ENCODE measurements around the gene ZMYND11.

Gene ZMYND11

DNA sequence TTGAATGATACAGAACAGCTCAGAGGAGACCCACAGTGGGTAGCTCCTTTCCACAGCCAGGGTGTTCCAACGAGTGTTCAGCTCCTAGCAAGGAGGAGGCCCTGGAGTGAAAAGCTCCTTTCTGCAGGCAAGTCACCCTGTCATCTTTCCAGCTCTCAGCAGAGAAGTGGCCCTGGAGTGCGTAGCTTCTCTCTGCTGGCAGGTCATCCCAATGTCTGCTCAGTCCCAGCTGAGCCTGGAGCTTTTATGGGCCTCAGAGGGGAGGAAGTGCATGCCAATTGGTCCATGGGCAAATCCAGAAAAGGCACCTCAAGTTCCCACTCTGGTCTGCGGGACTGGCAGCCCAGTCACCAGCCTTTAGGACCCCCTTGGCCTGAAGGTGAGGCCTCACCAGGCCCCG is 30.8 kb upstream of the ZMYND11 start:
- in situ Hi-C loops (cut with MboI; ENCODE audit: low pct_unique_long_range_greater_than_20kb, low sequenced_read_pairs, unreplicated experiment), result no loop called here
- no peak for DNase-seq (ENCODE audit: low spot score)
- no peak for TF ChIP-seq CTCF (IDR thresholded peaks at IDR 0.05; ENCODE audit: extremely low read depth, insufficient read depth, missing control alignments)

DNA sequence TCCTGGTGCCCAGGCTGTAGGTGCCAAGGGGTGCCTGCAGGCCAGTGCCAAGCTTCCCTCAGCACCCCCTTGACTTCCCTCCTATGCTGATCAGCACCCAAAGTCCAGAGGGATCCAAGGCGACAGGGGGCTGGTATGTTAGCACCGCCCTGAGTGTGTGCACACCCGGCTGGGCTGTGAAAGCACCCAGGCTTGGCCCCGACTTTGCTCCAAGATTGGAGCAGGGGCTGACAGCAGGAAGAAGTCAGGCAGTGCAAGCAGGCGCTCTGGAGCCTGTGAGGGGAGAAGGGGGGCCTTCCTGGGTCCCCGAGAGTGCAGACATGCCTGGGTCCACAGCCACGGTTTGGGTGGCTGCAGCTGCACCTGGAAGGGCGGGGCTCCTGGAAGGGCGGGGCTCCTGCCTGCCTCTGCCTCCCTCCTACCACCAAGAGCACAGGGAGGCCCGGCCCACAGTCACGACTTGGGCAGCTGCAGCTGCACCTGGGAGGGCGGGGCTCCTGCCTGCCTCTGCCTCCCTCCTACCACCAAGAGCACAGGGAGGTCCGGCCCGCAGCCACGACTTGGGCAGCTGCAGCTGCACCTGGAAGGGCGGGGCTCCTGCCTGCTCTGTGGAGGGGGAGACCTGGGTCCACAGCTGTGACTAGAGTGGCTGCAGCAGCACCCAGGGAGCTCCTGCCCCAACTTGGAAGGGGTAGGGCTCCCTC is 30.2 kb upstream of the ZMYND11 start:
- TF ChIP-seq CTCF (IDR thresholded peaks at IDR 0.05; ENCODE audit: extremely low read depth, insufficient read depth, missing control alignments), result no peak
- in situ Hi-C loops (cut with MboI; ENCODE audit: low pct_unique_long_range_greater_than_20kb, low sequenced_read_pairs, unreplicated experiment), result no loop called here
- DNase-seq (ENCODE audit: low spot score), result no peak

GRCh38 chr10:105806-106205 is 29.4 kb upstream of the ZMYND11 start:
- in situ Hi-C loops (cut with MboI; ENCODE audit: low pct_unique_long_range_greater_than_20kb, low sequenced_read_pairs, unreplicated experiment), result no loop called here
- DNase-seq (ENCODE audit: low spot score), result no peak
- TF ChIP-seq CTCF (IDR thresholded peaks at IDR 0.05; ENCODE audit: extremely low read depth, insufficient read depth, missing control alignments), result no peak

DNA sequence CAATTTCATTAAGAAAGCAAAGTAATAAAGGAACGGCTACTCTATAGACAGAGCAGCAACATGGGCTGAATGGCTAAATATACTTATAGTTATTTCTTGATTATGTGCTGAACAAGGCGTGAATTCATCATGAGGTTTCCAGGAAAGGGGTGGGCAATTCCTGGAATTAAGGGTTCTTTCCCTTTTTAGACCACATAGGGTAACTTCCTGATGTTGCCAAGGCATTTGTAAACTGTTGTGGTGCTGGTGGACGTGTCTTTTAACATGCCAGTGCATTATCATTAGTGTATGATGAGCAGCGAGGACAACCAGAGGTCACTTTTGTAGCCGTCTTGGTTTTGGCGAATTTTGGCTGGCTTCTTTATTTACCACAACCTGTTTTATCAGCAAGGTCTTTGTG is 28.5 kb upstream of the ZMYND11 start:
- no peak for DNase-seq (ENCODE audit: low spot score)
- TF ChIP-seq CTCF (IDR thresholded peaks at IDR 0.05; ENCODE audit: extremely low read depth, insufficient read depth, missing control alignments), result no peak
- in situ Hi-C loops (cut with MboI; ENCODE audit: low pct_unique_long_range_greater_than_20kb, low sequenced_read_pairs, unreplicated experiment), result no loop called here

DNA sequence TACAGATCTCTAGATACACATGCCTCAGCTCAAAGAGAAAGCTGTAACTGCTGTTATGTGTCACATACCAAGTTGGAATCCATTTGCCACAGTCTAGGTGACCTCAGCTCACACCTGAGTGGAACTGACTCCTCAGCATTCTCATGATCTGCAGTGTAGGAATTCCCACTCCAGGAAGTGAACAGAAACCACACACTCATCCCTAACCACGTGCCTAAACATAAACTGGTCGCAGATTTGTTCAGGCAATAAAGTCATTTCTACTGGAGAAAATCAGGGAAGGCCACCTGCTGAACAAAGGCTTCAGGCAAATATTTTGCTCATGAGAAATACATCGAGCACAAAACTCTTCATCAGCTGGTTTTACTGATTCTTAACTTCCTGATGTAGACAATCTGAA is 23.0 kb upstream of the ZMYND11 start:
- in situ Hi-C loops (cut with MboI; ENCODE audit: low pct_unique_long_range_greater_than_20kb, low sequenced_read_pairs, unreplicated experiment), result no loop called here
- no peak for TF ChIP-seq CTCF (IDR thresholded peaks at IDR 0.05; ENCODE audit: extremely low read depth, insufficient read depth, missing control alignments)
- no peak for DNase-seq (ENCODE audit: low spot score)

DNA sequence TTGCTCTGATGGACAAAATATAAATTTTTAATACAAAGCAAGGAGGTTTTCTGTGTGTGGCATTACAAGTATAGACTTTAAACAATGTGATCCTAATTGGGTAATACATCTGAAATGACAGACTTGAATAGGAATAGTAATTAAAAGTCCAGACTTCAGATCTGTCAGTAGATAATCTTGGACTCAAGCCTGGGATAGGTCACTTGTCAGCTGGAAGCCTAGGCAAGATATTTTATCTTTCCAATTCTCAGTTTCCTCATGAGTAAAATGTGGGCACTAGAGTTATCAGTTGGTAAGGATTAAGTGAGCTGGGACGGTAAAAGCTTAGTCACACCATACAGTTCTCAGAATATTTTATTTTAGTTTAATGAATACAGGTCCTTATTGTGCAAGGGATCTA is 10.4 kb upstream of the ZMYND11 start:
- DNase-seq (ENCODE audit: low spot score), result no peak
- TF ChIP-seq CTCF (IDR thresholded peaks at IDR 0.05; ENCODE audit: extremely low read depth, insufficient read depth, missing control alignments), result no peak
- in situ Hi-C loops (cut with MboI; ENCODE audit: low pct_unique_long_range_greater_than_20kb, low sequenced_read_pairs, unreplicated experiment), result no loop called here
